ENCODE data around the gene SRP14. TPM values are rescaled to one million over a fixed set of nuclear protein-coding genes. Genes with fewer than 3 reads are reported as not detected.
A peak's percentile ranks its signal among the peaks of the same experiment; 100 is the strongest.

The SRP14 gene
- total RNA-seq, 4 donors from 2014 or later = 105 to 163 (median 146) TPM

- Histone ChIP-seq H3K36me3 (no peaks in the 10 kb centered on the region), H3K27me3 (no peaks in the 10 kb centered on the region), H3K4me1 (peaks cover 17 to 42% (median 36%) of the 10 kb centered on the region in 4 donors), H3K27ac (peak overlapping the region; percentile 34 to 79 (median 44)), H3K9me3 (no peaks in the 10 kb centered on the region), H3K4me3 (no peak overlapping the region)
- DNase-seq = no peak
- no peak for TF ChIP-seq CTCF (IDR thresholded peaks at IDR 0.05)
- TF ChIP-seq POLR2A (IDR thresholded peaks at IDR 0.05) = no peak
Observed at GRCh38 chr15:40045572-40046217, 6.7 kb upstream of the SRP14 start.

- H3K36me3 ChIP-seq = no peaks in the 10 kb centered on the region
- TF ChIP-seq CTCF (IDR thresholded peaks at IDR 0.05) = peak; percentile 34 to 98 (median 97)
- no peak for TF ChIP-seq POLR2A (IDR thresholded peaks at IDR 0.05)
- peaks cover 17 to 47% (median 36%) of the 10 kb centered on the region in 4 donors for H3K4me1 ChIP-seq
- H3K27me3 ChIP-seq = no peaks in the 10 kb centered on the region
- peak; percentile 91 to 96 (median 92) for DNase-seq
- H3K27ac ChIP-seq = peak overlapping the region; percentile 34 to 79 (median 44)
- no peaks in the 10 kb centered on the region for H3K9me3 ChIP-seq
- H3K4me3 ChIP-seq = peak overlapping the region in 2 of 4 donors; percentile 10 to 21
Observed at GRCh38 chr15:40044717-40045571, 6.0 kb upstream of the SRP14 start.

GRCh38 chr15:40043927-40044716, 5.1 kb upstream of the SRP14 start:
- no peak overlapping the region for H3K27ac ChIP-seq
- no peaks in the 10 kb centered on the region for H3K9me3 ChIP-seq
- TF ChIP-seq CTCF (IDR thresholded peaks at IDR 0.05) = no peak
- no peak for TF ChIP-seq POLR2A (IDR thresholded peaks at IDR 0.05)
- H3K36me3 ChIP-seq = no peaks in the 10 kb centered on the region
- no peak for DNase-seq
- H3K27me3 ChIP-seq = no peaks in the 10 kb centered on the region
- no peak overlapping the region for H3K4me3 ChIP-seq
- peaks cover 17 to 50% (median 29%) of the 10 kb centered on the region in 4 donors for H3K4me1 ChIP-seq

- DNase-seq = no peak
- H3K27me3 ChIP-seq = no peaks in the 10 kb centered on the region
- H3K27ac ChIP-seq = no peak overlapping the region
- no peak overlapping the region for H3K4me3 ChIP-seq
- H3K4me1 ChIP-seq = peaks cover 10 to 45% (median 20%) of the 10 kb centered on the region in 4 donors
- no peaks in the 10 kb centered on the region for H3K9me3 ChIP-seq
- no peak for TF ChIP-seq CTCF (IDR thresholded peaks at IDR 0.05)
- no peak for TF ChIP-seq POLR2A (IDR thresholded peaks at IDR 0.05)
- H3K36me3 ChIP-seq = no peaks in the 10 kb centered on the region
Observed at GRCh38 chr15:40042791-40043320, 3.9 kb upstream of the SRP14 start.

- Histone ChIP-seq H3K36me3 (peaks cover 0 to 12% (median 0%) of the 10 kb centered on the region in 3 donors), H3K27me3 (no peaks in the 10 kb centered on the region), H3K27ac (no peak overlapping the region), H3K9me3 (no peaks in the 10 kb centered on the region), H3K4me1 (peaks cover 0 to 29% (median 6%) of the 10 kb centered on the region in 4 donors), H3K4me3 (no peak overlapping the region)
- DNase-seq = no peak
- no peak for TF ChIP-seq CTCF (IDR thresholded peaks at IDR 0.05)
- TF ChIP-seq POLR2A (IDR thresholded peaks at IDR 0.05) = no peak
Observed at GRCh38 chr15:40040770-40041169, 1.8 kb upstream of the SRP14 start.
